Activated naive CD4-positive, alpha-beta T cell (primary cell): ENCODE measurements around the gene KHDRBS2.

Source experiments
- DNase-seq, 4 experiments: peaks; one replicate each; lab custom pipeline; 2025; lab: John Stamatoyannopoulos, UW

The KHDRBS2 gene

DNA sequence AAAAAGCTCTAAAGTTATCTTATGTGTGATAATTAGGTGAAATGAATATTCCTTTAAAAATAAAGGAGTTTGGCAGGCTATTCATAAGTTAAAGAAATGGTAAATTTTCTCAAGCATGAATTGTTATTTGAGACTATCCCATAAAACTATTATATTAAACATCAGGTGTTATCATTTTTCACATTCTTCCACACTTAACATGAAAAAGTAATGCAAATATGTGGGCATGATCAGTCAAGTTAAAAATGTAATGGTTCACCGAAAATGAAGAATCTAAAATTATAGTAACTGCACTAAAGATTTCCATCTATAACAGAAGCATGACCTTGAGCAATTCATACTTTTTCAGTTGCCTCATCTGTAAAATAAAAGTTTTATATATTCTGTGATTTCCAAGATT, 110.8 kb downstream of the KHDRBS2 start:
- DNase-seq = no peak

DNA sequence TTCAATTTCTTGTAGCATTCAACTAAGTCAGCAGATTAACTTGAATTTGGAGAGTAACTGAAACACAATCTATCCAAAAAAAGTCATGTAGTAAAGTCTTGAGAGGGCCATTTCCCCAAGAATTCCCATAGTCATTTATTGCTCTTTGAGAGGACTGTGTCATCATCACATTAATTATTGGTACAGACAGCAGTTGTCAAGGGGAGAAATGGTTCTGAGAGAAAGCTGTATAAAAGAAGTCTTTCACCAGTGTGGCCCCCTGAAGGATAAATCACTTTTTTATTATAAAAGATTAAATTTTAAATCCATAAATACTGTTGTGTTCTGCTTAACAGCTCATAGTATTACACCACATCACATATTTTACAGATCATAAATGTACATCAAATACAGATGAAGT, 111.5 kb downstream of the KHDRBS2 start:
- DNase-seq = no peak

DNA sequence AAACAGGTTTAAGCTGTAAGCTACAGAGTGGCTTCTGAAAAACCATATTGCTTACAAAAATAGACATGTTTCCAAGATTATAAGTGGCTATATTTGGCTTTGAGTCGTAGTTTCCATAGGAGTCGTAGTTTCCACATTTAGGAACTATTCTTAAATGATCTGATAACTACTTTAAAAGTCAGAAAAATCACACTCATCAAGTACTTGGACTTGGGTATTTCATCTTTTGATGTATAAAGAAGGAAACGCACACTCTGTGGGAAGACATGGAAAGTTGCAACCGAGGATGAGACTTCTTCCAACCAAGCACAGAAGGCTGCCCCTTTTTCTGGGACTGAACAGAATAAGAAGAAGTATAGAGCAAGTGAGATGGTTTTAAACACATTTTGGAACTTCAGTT, 118.3 kb downstream of the KHDRBS2 start:
- no peak for DNase-seq

DNA sequence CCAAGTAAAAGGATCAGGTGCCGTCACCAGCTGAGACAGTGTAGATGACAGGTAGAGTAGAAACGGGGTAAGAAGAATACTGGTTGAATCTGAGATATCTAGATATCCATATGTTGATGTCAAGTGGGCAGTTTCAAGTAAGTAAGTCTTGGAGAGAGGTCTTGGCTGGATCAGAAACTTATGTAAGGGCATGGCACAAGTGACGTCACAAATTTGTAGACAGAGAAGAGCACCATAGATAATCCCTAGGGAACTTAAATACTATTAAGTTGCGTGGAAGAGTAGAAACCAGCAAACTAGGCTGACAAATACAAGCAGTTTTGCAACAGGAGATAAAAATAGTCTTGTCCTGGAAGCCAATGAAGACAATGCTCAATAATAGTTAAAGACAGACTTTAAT, 123.2 kb downstream of the KHDRBS2 start:
- no peak for DNase-seq

DNA sequence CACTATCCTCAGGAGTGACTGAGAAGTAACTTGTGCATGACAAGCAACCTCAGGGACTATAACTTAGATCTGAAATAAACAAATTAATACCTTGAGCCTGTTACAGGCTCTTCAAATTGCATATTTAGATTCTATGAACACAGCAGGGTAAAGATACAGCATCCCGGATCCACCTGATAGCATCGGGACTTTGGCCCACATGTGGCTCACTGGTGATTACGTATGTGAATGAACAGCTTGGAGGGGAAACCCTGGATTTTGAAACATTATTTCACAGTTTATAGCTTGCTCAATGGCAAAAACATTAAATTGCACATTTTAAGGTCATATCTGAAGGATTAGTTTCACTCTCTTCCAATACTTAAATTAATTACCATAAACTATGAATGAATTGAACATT, 133.2 kb downstream of the KHDRBS2 start:
- DNase-seq = no peak

DNA sequence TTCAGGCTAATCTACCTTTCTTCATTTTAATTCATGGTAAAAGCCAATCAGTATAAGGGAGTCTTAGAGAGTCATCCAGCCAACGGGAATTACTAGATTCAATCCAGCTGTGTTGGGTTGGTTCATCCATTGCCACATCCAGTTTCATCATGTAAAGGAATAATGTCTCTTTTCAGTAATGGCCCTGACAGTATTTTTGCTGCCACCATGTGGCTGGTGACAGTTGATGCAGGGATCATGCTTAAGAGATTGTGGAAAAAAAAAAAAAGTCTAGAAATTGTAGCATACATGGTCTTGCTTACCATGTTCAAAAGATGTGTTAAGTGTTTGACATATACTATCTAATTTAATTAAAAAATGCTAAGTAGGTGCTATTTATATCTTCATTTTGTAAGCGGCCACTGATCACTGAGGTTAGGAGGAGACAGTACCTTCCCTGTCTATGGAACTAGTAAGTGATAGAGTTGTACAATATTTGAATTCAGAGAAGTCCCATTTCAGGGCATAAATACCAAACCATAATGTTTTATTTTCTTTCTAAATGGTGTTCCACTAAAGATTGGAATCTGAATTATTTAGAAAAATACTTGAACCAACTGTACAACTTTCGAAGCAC, 135.9 kb downstream of the KHDRBS2 start:
- no peak for DNase-seq

DNA sequence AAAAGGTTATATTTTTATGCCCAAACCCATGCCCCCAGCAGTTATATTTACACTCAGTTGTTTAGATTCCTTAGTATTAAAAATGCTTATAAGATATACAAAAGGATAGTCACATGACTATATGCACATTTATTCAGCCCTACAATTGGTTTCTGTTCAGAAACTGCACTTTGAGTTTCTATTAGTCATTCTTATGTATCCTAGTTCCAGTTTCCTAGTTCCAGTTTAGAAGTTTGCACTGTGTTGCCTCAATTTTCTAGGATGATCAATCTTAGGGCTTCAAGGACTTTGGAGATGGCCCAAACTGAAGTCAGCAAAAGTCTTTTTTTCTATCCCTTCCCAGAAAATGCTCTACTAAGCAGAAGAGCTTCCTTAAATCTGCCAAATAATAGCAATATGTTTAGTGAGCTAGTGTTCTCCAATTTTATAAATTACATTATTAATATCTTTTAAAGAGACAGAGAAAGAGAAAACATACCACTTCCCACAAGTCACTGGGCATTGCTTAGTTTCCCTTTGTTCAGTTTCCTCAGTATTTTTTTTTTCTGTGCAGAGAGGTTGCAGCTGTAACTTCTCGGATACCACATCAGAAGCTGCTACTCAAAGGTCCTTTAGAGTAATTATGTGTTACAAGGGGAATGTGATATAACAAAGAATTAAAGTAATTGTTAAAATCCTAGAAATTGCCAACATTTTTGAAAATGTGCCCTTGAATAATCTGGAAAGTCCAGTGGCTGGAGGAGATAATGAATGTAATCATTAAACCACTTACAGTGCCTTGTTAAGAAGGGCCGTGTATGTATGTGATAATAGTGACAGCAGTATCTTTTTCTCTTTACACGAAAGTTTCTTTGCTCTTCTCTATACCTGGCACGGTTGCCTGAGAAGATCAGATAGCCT, 138.8 kb downstream of the KHDRBS2 start:
- no peak for DNase-seq

DNA sequence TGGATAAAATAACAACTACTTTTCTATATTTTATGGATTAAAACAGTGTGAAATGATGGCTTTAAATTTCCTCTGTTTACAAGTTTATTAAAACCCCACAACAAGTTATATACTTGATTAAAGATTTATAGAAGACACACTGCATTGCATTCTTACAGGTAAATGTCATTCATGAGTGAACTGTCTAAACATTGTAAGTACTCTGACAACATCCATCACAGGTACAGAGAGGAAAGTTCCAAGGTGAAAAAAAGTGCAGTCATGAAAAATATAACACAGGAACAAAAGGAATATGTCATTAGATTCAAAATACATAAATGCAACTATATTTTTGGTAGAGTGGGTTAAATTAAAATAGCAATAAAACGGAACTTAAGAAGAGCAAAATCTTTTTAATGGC, 156.9 kb downstream of the KHDRBS2 start:
- DNase-seq = no peak

DNA sequence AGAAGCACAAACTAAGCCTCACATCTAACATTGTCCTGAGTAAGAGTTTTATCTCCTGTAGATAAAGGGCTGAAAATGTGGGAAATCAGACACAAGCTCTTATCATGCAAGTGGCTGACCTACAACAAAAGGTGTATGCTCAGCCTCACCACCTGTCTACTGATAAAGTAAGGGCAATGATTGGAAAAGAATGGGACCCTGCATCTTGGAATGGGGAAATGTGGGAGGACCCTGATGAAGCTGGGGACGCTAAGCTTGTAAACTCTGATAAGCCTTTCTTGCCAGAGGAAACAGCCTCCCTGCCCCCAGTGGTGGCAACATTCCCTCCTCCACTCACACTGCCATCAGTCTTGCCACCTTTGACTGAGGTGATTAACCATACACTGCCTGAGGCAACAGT, 166.6 kb downstream of the KHDRBS2 start:
- DNase-seq = no peak

DNA sequence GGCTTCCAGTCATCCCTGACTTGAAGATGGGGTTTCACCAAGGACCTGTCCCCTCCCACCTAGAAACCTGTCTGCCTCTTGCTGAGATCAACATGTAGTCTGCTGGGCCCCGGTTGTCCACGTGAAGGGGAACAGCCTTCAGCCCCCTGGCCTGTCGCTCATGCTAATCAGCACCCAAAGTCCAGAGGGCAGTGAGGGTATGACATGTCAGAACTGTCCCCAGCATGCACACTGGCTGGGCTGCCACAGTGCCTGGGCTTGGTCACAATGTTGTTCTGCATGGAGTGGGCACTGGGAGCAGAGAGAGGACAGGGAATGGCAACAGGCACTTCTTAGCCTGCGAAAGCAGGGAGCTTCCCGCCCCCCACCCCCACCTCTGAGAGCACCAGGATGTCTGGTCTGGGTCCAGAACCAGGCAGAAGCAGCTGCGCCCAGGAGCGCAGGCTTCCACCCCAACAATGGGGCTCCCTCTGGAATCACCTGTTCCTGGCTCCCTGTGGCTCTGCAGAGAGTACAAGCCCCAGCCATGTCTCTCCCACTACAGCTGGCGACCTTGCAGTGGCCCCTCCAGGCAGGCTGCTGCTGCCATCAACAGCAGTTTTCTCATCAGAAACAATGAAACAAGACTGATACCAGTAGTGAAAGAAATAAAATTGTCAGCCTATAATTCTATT, 182.7 kb downstream of the KHDRBS2 start:
- DNase-seq = no peak

DNA sequence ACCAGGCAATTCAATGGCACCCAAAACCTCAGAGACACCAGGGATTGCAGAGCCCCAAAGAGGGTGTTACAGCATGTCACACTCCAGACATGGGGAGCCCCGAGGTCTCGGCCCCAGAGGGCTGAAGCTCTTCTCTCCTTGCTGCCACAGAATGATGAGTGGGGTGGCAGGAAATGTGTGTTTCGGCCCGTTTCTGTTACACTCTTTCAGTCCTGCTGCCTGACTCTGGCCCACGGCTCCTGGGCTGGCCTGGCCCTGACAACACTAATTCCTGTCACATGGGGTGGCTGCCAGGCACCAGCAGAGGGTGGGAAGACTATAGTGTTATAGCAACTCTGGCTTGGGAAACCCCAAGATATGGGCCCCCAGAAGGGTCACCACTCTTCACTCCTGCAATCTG, 183.6 kb downstream of the KHDRBS2 start:
- no peak for DNase-seq

DNA sequence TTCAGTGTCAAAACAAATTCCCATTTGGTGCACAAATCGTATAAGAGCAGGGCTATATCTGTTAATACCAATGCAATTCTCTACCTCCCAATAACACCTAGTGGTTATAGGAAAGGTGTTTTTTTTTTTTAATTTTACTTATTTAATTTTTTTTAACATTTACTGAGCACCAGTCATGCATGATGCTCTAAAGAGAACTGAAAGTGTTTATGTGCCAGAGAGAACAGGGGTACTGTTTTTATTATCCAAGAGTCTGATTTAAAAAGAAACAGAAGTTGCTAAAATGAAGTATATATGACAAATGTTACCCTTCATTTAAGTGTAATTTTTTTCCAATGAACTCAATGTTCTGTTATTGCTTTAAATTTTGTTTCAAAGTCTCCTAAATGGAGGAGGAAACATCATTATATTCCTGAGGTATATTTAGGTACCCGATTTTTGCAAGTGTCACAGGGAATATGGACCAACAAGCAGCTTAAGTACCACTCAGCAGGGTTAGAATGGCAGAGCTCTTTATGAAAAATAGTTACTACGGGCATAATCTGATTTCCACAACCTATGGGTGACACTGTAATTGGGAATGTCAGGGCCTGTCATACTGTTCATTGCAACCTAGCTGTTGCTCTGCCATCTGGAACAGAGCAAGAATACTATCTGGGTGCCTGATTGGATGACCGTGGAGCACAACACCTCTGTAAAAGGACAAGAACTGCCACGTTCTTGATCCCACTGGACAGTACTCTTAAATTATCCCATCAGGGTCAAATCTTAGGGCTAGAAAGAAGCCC, 195.4 kb downstream of the KHDRBS2 start:
- no peak for DNase-seq

DNA sequence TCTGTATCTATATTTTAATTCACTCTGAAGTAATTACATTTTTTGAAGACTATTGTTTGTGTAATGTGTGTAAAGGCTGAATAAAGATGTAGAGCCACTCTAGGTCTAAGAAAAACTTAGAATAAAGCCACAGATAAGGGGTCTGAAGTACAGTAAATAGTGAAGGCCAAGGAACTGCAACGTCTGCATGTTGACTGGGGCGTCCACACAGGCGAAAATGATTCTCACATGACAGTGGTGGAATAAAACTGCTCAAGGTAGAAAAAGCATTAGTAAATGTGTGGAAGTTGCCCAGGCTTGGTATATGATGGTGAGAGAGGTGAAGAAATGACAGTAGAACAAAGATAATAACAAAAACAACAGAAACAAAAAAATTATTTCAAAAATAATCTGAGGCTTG, 196.2 kb downstream of the KHDRBS2 start:
- no peak for DNase-seq

DNA sequence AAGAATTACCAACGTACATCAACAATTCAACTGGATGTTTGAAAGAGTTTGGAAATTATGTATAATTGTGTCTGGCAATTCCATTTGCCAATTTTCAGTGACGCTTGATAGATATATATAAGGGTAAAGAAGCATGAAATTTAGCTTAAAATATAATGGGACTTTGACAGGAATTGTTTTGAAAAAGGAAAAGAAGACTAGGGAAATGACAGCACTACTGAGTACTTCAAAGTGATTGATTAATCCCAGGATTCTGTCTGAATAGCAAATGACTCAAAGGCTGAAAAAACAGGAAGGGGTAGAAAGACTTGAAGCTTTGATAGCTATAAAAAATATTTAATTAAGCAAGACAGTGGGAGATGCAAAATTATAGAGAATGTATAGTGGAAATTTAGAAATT, 200.0 kb downstream of the KHDRBS2 start:
- DNase-seq = no peak

DNA sequence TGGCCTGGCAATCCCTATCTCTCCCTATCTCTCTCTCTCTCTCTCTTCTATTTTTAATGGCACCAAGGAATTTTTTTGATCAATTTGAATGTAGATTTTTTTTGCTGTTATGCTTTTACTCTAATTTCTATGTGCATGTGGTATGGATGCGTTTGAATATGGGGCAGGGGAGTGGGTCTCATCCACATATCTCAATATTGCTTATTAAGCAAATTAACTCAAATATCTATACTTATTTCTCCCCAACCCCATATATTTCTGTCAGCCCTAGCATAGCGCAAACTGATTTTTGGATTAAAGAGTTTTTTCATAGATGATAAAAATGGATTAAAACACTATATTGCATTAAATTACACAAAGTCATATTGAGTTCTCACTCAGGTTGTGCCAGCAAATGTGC, 210.2 kb downstream of the KHDRBS2 start:
- no peak for DNase-seq

DNA sequence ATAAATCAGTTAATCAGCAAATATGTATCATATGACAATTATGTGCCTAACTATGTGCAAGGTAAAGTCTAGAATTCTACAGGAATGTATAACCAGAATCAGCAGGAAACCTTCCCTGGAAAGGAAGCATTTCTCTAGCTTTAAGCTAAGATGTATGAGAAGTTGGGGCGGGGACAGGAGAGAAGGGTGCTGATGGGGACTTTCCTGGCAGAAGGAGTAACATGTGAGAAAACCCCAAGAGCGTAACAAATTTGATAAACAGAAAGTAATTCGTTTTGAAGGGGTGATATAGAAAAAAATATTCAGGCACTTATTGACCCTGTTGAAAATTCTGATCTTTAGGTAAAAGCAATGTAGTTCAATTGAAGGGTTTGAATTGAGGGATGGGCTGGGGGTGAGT, 226.1 kb downstream of the KHDRBS2 start:
- no peak for DNase-seq

DNA sequence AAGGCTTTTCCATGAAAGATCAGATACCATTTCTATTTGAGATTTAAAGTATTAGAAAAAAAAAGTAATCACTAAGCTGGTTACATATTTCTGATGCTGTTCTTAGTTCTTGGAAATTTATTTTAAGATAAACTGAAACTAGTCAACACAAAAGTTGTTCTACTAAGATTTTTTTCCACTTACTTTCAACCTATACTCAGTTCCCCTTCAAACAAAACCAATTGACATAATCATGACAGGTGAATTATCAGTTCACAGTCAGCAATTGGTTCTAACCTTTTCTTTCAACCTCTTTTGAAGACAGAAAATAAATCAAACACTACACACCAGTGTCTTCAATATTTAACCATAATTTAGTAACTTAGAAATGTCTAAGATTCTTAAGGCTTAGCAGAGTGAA, 228.7 kb downstream of the KHDRBS2 start:
- DNase-seq = no peak

DNA sequence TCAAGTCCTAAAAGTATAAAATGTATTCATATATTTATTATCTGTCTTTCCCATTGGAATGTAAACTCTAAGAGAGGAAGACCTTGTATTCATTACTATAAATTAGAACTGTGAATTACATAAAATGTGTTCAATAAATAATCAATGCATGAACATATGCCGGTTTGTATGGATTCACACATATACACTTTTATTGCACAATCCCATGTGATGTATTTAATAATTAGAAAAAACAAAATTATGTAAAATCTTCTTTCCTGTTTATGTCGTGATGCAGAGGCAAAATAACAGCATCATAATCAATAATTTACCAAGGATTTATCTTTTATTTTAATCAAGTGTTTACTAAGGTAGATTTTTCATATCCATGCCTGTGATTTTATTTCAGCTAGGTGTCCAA, 240.5 kb downstream of the KHDRBS2 start:
- no peak for DNase-seq

DNA sequence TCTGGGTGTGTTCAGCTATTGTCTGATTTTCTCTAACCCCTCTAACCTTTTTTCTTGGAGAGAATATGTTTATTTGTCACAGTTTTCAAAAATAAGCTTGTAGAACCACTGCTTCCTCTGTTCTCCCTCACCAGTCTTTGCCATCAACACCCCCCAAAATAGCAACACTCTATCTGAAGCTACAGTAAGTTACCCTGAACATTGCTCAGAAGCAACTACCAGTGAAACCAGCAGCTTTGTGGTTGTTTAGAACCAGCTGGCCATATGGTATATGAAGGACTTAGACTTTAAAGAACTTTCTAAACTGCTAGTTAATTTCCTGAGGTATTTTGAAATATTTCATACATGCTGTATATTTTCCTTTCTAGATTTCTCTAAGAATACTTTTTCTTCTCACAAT, 242.9 kb downstream of the KHDRBS2 start:
- no peak for DNase-seq

DNA sequence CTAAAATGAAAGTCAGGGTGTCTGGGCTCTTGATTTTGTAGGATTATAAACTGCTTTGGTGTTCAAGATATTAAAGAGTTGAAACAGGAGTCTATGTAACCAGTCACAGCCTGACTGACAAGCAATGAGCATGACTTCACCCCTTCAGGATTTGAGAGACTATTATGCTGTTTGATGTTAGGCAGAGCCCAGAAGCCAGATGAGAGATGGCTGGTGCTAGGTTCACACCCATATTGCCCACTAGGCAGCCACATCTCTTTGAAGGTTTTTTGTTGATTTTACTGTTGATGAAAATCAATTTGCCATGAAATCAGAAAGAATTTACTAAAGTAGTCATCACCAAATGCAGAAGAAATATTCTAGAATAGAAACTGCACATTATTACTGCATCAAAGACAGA, 243.6 kb downstream of the KHDRBS2 start:
- no peak for DNase-seq

DNA sequence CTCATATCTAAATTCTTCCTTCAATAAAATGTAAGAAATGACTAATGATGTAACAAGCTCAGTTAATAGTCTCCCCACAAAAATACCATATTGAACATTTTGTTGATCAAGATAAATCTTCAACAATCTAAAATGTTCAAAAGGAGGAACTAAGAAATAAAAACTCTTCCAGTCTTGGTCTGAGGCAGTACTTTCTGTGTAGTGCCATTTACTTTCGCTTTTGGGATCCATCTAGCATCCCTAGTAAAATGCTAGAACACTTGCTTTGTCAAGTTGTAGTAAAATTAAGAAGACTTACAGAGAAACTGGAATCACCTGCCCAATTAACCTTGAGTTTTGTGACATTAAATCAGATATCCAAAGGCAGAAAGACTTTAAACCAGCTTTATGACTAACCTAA, 246.4 kb downstream of the KHDRBS2 start:
- no peak for DNase-seq

DNA sequence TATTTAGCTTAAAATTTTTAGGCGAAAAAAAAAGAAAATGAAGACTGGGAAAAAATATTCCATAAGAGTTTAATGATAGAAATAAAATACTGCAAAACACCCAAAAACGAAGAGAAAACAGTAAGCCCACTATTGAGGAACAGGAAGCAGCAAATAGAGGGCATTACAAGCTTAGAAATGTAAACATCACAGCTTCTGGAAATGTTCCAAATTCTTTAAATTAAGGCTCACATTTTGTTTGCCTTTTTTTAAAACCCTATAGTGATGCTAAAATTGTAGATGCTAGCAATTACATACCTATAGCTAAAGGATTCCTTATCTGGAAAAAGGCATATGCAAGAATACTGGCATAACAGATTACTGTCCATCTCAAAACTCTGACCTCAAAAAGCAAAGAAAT, 248.6 kb downstream of the KHDRBS2 start:
- DNase-seq = no peak
